NCI-H524 (cell line): Measurements from ENCODE around the gene IRF2BP2.
"Not testable (repeated sequence)": the region's sequence is repeated elsewhere in the genome, so short reads cannot be mapped to it uniquely, and the experiment has no call there.

ENCODE experiments used
- DNase-seq, 2 experiments: peaks; one replicate each; lab custom pipeline; 2025; lab: John Stamatoyannopoulos, UW

The IRF2BP2 gene

DNA sequence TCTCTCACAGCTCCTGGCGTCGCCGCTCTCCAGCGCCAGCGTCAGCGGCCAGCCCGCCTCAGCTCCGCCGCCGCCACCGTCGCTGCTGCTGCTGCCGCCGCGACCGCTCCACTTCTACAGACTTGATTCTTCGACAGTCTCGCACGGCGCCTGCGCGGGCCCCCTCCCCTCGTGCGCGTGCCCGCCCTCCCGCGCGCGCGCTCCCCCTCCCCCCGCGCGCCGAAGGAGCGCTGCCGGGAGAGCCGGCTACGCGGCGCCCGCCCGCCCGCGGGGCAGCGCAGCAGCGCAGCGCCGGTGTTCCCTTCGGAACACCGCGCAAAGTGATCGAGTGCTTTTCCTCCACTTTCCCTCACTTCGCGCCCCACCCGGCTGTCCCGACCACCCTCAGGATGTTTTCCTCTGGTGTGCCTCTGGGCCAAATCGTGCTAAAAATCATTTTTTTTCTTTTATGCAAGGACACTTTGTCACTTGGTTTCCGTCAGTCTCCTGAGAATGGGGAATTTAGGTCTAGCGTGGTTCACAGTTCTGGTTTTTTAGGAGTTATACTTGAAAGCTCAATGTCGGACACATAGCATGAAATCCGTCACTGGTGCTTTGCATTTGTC is at the start of gene IRF2BP2:
IRF2BP2 (minus strand) TSS at position 118 of the 605 bp plus-strand sequence. CDS start 684 bp downstream, outside the sequence.
- DNase-seq = peak; percentile 38 to 84

DNA sequence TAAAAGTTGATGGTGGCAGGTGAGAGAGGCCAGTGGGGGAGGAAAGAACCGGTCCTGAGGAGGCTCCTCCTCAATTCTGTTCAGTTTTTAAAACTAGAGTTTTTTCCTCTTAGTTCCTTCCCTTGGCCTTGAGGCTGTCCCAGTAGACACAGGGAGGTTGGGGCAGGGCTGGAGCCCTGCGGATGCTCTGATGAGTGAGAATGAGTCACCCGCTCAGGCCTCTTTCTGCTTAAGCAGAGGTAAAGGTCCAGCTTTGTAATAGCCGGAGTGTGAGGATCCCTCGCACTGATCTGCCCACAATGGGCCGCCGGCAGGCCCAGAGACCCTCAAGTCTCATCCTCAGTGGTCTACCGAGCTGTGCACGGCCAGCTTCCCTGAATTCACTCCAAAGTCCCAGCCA is 49.6 kb upstream of the IRF2BP2 start:
- DNase-seq = no peak

DNA sequence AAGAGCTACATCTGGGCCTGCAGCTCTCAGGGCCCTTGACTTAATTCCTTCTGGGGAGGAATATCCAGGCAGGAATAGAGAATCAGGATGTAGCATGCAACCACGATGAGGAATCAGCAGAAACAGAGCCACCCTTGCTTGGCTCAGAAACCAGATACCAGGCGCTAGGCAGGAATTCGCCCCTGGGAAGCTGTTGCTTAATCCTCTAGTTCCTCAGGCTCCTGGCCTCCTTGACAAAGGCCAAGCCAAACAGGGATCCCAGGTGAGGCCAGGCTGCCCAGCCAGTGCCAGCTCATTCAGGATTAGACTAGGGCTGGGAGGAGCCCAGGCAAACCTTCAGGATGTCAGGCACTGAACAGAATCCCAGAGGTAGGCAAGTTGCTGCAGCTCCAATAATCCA is 48.2 kb upstream of the IRF2BP2 start:
- DNase-seq = peak; percentile 11 to 63

DNA sequence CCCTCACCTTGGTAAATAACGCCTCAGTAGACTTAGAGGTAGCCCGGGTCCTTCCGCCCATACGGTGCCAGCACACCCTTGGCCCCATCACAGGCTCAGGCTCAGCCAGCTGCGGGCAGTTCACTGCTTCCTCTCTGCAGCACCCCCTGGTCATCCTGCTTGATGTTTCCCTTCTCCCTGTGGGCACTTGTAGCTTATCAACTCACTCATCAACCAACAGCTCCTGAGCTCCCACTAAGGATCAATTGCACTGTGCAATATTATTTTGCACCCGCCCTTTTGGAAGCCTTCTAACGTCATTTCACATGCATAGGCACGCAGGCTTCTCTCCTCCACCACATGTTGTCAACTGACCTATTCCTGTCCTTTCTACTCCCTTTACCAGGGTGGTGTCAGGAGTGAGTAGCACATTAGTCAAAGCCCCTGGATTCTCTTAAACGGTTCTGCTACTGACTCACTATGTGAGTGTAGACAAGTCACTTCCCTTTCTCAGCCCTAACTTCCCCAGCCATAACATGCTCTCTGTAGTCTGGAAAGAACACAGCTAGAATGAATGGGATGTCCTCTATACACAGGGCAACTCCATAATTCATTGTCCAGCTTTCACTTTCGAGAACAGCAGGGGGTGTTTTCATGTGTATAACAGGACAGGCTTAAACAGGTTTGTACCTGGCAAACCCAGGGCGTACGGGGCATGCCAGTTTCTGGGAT is 47.1 kb upstream of the IRF2BP2 start:
- DNase-seq = no peak

DNA sequence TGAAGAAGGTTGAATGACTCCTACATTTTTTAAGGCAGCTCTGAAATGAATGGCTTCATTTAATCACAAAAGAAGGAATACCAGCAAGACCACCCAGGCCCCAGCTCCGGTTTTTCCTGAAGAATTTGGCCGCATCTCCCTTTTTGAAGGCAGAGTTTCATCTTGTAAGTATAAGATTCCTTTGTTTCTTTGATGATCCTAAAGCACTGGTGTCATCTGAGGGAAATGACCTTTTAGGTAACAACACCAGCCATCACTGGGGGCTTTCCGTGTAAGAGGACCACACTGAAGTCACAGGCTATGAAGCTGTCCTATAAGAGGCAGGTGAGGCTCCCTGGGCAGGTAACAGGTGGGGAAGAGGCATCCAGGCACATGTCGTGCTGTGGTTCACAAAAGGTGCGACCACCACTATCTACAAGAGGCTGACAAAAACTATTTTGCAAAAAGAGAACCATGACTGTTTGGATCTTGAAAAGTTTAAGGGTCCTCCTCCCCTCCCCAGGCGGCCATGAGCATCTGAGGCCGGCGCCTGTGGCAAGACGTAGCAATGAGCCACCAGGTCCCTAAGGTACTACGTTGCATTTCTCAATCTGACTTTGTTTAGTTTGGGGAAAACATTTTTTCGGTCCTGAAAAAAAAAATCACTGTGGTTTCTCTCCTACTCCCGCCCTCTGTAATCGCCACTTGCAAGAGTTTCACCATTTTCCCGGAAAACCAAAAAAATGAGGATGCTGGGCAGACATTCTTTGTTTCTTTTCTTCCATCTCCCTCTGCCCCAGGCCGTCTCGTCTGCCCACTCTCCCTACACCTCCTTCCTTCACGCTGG is 46.3 kb upstream of the IRF2BP2 start:
- no peak for DNase-seq

DNA sequence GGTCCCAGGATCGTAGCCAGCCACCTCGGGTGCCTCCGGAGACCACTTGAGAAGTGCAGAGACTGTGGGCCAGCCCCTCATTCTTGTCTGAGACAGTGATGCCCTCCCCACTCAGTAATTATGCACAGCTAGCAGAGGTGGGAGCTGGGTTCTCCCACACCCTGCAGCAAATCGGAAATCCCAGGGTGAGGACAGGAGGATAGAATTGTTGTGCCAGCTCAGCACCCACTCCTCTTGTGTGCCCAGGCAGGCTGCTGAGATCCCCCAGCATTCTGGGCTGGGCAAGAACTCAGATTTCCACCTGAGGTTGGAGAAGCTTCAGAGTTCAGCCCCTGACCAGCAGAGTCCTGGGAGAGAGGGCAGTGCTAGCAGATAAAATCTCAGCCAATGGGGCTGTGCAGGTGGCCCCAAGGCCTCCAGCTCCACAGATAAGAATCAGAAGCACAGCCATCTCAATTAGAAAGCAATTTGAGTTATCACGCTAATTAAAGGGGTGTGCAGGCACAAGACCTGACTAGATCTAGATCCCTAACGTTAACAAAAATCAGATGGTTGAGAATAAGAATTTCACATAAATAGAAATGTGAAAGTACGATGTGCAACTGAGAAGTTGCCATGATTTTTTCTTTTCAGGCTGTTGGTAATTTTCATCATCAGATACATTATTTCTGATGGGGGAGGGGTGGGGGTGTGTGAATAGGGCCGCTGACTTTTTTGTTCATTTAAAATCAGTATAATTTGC is 45.5 kb upstream of the IRF2BP2 start:
- no peak for DNase-seq

DNA sequence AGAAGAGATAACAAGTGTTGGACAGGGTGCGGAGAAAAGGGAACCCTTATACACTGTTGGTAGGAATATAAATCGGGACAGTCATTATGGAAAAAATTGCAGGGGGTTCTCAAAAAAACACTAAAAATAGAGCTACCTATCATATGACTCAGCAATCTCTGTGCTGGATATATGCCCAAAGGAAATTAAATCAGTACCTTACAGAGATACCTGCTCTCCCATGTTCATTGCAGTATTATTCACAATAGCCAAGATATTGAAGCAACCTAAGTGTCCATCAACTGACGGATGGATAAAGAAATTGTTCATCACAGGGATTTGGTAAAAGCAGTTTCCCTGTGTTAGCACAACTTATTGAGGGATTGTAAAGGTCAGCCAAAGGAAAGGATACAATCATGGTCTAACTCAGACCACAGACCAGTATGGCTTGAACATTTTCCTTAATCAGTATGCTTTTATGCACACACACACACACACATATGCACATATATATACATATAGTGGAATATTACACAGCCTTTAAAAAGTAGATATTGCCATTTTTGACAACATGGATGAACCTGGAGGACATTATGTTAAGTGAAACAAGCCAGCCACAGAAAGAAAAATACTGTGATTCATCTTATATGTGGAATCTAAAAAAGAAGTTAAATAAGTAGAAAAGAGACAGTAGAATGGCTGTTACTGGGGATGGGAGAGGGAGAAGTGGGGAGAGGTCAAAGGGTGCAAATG is 44.2 kb upstream of the IRF2BP2 start:
- DNase-seq = no peak

DNA sequence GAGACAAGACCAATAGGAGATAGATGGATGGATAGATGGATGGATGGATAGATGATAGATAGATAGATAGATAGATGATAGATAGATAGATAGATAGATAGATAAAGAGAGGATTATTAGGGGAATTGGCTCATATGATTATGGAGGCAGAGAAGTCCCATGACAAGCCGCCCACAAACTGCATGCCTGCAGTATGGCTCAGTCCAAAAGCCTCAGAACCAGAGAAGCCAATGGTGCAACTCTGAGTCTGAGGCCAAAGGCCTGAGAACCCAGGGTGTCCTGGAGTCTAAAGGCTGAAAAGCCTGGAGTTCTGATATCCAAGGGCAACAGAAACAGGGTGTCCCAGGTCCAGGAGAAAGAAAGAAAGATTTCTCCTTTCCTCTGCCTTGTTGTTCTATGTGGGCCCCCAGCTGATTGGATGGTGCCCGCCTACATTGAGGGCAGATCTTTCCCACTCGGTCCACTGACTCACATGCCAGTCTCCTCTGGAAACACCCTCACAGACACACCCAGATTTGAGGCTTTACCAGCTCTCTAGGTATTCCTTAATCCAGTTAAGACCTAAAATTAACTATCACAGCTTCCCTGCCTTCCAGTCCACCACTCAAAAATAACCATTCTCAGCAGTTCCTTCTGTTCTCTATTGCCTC is 39.6 kb upstream of the IRF2BP2 start:
- no peak for DNase-seq

DNA sequence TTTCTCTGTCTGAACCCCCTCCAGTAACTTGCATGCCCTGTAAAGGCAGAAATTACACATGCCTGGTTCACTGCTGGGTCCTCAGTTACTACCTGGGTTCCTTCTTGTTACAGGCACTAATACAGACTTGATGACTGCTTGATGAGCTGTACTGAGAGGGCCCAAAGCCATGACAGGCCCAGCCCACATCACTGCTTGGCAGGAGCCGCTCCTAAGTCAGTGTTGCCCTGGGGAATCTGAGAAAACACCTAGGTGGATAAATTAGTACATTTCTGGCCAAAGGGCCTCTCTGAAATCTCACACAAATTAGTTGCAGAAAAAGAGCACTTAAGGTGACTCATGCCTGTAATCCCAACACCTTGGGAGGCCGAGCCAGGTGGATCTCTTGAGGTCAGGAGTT is 37.8 kb upstream of the IRF2BP2 start:
- DNase-seq = no peak

DNA sequence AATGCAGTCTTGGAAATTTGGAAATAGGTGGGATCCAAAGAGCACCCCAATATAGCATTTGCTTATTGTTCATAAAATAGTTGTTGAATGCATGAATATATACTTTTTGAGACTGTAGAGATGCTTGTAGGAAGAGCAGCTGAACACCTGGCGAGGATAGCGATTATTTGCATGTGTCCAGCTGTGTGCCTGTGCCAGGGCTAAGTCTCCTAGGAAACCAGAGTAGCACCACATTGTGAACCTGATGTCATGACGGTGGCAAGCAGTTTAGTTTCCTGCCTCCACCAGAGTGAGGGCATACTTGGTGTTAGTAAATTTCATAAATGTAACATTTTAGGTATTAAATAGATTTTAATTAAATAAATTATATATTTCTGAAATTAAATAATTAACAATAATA is 37.3 kb upstream of the IRF2BP2 start:
- peak; percentile 55 to 74 for DNase-seq

DNA sequence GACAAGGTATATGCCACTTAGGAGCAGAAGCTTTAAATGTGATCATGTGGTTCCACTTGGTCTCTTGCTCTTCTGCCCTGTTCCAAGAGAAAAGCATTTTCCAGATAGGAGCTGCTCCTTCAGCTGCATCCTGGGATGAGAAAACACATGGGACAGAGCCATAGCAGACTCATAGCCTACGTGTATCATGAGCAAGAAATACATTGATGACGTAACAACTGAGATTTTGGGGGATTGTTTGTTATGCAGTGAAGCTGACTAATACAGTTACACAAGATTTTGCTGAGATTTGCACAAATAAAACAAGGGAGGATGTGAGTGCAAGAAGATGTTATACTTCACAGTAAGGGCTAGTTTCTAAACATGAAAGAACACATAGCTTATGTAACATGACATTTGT is 36.0 kb upstream of the IRF2BP2 start:
- DNase-seq = no peak

DNA sequence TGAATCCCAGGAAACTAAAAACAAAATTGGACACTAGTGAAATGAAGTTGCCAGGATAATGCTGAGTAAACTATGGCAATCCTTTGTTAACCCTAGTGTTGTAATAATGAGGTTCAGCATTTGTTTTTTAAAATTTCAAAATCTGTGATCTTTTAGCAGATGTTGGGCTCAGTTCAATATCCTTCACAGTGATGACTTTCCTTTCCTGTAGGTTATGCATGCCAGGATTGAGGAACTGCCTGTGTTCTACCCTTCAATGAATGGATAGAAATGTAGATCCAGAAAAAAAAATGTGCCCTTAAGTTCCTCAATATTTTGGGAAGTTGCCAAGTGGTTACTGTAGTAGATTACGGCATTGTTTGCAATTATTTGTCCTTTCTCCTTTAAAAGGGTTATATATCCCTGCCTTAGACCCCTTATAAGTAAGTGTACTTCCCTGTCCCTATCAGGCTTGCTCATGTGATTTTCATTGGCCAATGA is 35.5 kb upstream of the IRF2BP2 start:
- no peak for DNase-seq

DNA sequence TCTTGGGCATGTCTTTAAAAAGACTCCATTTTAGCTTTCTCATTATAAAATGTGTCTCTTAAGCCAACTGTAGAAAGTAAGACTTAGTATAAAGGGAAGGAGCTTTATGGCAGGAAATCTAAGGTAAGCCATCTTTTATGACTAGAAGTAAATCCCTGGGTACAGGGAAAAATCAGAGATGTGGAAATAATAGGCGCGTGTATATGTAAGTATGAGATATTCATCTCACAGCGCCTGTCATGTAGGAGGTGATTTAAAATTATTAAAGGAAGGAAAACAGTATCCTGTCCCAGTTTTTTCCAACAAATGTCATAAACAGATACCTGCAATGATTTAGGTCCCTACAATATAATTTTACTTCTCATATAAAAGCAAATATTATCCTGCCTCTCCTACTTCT is 35.0 kb upstream of the IRF2BP2 start:
- no peak for DNase-seq

DNA sequence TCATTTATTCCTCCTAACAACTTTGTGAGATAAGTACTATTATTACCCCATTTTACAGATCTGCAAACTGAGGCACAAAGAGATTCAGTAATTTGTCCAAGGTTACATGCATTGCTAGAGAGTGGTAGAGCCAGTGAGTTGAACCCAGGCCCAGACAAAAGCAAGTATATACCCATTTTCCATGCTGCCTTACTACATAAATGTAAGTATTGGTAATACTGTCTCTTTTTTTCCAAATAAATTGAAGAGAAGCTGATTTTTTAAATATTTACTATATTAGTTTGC is 33.8 kb upstream of the IRF2BP2 start:
- no peak for DNase-seq

DNA sequence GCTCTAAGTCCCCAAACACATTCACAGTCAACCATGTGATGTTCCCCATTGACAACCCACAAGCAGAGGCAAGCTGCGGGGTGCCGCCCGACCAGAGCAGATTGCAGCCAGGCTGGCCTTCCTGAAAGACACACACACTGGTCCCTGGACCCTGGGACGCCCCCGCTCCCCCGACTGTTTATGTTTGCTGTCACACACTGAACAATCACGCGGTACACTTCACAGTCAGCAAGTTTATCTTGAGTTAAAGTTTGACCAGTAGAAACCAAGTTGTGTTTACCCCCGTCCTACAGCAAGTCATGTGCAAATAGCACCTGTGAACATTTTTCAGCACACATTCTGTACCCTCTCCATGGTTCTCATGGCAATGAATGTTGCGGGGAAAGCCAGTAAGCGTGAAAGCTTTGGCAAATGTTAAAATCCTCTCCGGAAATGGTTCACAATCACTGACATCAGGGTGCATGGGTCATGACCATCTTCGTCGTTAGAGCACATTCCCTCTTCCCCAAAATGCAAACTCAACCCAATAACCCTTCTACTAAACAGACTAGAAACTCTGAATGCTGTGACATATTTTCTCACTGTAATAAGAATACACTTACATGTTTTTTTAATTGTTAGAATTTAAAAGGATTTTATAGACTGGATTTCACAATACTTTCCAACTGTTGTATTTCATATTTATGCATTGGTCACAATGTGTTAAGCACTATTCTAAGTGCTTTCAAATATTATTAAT is 33.3 kb upstream of the IRF2BP2 start:
- DNase-seq = no peak

DNA sequence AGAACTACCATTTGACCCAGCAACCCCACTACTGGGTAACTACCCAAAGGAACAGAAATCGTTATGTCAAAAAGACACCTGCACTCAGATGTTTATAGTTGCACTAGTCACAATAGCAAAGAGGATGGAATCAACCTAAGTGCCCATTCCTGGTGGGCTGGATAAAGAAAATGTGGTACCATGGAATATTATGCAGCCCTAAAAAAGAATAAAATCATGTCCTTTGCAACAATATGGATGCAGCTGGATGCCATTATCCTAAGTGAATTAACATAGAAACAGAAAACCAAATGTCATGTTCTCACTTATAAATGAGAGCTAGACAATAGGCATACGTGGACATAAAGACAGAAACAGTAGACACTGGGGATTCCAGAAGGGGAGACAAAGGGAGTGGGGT is 32.5 kb upstream of the IRF2BP2 start:
- no peak for DNase-seq

DNA sequence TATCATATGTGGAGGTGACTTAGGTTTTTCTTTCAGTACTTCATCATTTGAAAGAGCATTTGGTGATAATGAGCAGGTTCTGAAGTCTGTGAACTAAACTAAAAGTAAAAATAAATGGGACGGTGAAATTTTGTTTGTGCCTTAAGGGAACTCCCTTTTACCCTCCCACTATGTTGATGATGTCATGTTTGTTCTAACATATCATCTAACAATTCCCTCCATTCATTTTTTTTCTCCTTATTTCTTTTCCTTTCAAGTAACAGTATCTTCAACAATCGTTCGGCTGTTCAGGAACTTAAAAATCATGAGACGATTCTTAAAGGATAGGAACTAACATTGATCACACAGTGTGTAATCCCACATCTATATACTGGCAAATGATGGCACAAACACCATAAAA is 30.0 kb upstream of the IRF2BP2 start:
- DNase-seq = no peak

DNA sequence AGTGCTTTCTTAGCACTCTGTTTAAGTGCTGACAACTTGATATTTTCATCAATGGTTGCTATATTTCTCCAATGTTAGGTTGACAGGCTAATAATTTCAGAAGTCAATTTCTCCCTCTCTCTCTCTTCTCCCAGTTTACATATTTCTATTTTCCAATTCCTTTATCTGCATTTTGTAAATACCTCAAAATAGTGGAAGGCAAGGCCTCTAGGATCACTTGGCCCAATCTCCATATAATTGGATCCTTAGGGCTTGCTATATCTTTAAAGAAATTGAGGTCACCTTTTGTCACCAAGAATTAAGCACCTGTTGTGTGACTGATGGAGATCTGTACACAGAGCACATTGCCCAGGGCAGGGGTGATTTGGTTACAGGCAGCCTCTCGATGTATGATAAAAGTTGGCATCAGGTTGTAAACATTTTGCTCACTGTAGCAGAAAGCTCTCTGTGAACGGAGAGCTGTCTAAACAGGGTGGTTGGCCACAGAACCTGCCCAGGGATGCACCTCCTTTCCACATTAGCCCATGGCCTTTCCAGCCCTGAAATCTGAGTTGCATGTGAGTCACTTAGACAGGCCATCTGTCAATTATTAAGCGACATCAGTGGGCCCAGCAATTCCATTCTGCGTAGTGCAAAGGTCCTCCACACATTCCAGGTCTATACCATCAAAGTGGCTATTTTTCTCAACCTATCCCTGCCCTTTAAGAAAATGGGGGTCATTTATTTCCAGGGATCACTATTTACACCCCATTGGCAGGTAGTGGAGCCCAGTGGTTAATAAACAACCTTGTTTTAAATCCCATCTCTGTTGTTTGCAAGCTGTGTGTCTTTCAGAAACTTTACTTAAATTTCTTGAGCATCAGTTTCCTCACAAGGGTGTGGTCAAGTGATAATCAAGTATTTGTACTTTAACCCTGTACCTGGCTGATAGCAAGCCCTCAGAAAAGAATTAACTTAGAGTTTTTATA is 29.1 kb upstream of the IRF2BP2 start:
- peak; percentile 38 to 79 for DNase-seq

DNA sequence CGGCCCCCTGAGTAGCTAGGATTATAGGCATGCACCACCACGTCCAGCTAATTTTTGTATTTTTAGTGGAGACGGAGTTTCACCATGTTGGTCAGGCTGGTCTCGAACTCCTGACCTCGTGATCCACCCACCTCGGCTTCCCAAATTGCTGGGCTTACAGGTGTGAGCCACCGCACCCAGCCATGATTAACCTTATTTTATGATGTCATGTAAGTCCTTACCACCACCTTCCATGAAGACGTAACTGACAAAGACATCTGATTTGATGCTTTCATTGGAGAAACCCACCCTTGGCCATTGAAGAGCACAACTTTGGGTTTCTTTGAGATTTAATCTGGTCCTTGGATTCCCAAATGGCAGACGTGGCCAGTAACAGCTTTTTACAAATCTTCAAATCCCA is 24.9 kb upstream of the IRF2BP2 start:
- DNase-seq = not testable (repeated sequence)
